ENCODE measurements around the gene PAGR1.
"Not testable (repeated sequence)": the region's sequence is repeated elsewhere in the genome, so short reads cannot be mapped to it uniquely, and the experiment has no call there.

The PAGR1 gene

DNA sequence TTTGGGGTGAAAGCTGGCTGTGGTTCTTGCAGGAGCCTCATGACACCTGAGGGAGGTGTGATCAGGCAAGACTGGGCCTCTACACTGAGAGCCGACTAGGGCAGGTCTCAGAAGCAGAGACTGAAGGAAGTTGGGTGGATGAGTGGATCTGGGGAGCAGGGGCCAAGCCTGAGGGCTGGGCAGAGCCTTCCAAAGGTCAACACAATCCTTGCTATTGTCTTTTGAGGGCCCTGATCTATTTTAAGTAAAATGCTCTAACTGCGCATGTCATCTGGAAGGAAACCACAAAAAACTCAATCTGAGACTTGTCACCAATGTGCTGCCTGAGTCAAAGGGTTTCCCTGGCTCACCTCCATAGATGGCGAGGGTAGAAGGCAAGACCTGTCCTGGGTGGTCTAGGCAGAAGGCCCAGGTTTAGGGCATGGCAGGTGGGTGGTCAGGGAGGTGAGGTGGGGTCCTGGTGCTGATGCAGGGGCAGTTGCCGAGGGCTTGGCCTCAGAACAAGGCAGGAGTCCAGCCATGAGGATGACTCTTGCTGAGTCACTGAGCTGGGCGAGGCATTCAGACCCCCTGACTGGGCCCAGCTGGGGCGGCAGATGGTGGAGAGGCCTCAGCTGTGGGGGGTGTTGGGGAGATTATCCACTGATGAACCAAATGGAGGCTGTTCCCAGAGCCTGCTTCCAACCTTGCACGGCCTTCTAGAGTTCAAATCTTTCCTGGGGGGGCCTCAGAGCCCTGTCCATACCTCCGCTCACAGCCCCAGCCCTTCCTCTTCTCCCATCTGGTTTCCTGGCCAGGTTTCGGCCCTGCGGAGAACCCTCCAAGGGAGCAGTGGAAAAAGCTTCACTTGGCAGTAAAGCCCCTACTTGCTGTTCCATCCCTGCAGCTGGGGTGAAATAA is 9.4 kb downstream of the PAGR1 start:
- DNase-seq, result no peak

DNA sequence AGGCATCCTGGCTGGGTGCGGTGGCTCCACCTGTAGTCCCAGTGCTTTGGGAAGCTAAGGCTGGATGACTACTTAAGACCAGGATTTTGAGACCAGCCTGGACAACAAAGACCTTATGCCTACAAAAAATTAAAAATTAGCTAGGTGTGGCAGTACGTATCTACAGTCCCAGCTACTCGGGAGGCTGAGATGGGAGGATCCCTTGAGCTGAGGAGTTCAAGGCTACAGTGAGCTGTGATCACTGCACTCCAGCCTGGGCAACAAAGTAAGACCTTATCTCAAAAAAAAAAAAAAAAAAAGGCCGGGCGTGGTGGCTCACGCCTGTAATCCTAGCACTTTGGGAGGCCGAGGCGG is 10.4 kb downstream of the PAGR1 start:
- no peak for DNase-seq
- TF ChIP-seq GATA1 (IDR thresholded peaks at IDR 0.05; ENCODE audit: low read depth, low read length) (no peak), POLR2A (IDR thresholded peaks at IDR 0.05; ENCODE audit: low read length) (no peak)

More for the DNA sequence above, 9.4 kb downstream of the PAGR1 start:
- no peak for TF ChIP-seq GATA1 (IDR thresholded peaks at IDR 0.05; ENCODE audit: low read depth, low read length)
- no peak for TF ChIP-seq POLR2A (IDR thresholded peaks at IDR 0.05; ENCODE audit: low read length)

DNA sequence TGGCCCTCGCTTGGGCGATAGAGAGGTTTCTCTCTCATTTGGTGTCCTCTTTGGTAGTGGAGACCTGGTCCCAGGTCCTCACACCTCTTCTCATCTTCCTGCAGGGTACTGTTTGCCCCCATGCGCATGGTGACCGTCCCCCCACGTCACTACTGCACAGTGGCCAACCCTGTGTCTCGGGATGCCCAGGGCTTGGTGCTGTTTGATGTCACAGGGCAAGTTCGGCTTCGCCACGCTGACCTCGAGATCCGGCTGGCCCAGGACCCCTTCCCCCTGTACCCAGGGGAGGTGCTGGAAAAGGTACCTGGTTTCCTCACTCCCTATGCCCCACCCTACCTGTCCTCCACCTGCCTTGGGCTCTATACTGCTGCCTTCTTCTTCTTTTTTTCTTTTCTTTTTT is 14.8 kb downstream of the PAGR1 start:
- no peak for DNase-seq
- TF ChIP-seq GATA1 (IDR thresholded peaks at IDR 0.05; ENCODE audit: low read depth, low read length) (no peak), POLR2A (IDR thresholded peaks at IDR 0.05; ENCODE audit: low read length) (no peak)

DNA sequence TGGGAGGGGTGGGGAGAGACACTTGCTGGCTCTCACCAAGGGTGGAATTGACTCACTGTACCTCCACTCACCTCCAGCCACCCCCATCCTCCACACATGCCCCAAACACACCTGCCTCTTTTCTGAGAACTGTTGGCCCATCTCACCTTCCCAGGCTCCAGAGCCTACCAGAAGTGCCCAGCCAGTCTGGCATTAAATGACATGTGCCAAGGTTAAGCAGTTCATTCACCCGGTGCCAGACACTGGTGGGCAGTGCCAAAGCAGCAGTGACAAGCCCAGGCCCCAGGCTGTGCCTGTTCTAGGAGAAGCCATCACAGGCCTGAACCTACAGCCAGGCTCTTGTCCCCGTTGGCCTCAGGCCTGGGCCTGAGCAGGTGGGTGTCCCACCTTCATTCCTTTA is 15.5 kb downstream of the PAGR1 start:
- TF ChIP-seq GATA1 (IDR thresholded peaks at IDR 0.05; ENCODE audit: low read depth, low read length) (no peak), POLR2A (IDR thresholded peaks at IDR 0.05; ENCODE audit: low read length) (no peak)
- DNase-seq, result no peak

DNA sequence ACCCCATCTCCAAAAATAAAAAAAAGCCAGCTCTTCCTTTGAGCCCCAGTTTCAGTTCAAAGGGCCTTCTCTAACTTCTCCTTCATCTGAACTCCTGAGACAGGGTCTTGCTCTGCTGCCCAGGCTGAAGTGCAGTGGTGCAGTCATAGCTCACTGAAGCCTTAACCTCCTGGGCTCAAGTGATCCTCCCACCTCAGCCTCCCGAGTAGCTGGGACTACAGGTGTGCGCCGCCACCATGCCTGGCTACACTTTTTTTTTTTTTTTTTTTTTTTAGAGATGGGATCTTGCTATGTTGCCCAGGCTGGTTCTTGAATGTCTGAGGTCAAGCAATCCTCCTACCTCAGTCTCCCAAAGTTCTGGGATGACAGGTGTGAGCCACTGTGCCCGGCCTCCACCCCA is 17.3 kb downstream of the PAGR1 start:
- not testable (repeated sequence) for DNase-seq

- no peak for DNase-seq
- no peak for TF ChIP-seq POLR2A (IDR thresholded peaks at IDR 0.05; ENCODE audit: low read length)
- TF ChIP-seq GATA1 (IDR thresholded peaks at IDR 0.05; ENCODE audit: low read depth, low read length), result no peak
These were observed 18.1 kb downstream of the PAGR1 start for GRCh38 chr16:29834079-29834478.

DNA sequence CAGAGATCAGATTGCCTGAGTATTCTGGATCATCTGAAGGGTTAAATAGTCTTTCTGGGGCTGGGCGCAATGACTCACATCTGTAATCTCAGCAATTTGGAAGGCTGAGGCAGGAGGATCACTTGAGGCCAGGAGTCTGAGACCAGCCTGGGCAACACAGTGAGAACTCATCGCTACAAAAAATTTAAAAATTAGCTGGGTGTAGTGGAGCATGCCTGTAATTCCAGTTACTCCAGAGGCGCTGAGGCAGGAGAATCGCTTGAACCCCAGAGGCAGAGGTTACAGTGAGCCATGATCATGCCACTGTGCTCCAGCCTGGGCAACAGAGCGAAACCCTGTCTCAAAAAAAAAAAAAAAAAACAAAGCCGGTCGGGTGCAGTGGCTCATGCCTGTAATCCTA is 20.0 kb downstream of the PAGR1 start:
- DNase-seq, result no peak
- TF ChIP-seq POLR2A (IDR thresholded peaks at IDR 0.05; ENCODE audit: low read length), result no peak
- no peak for TF ChIP-seq GATA1 (IDR thresholded peaks at IDR 0.05; ENCODE audit: low read depth, low read length)

GRCh38 chr16:29836623-29837022 is 20.7 kb downstream of the PAGR1 start:
- TF ChIP-seq GATA1 (IDR thresholded peaks at IDR 0.05; ENCODE audit: low read depth, low read length) (no peak), POLR2A (IDR thresholded peaks at IDR 0.05; ENCODE audit: low read length) (no peak)
- DNase-seq, result no peak

GRCh38 chr16:29837841-29838240 is 21.9 kb downstream of the PAGR1 start:
- TF ChIP-seq GATA1 (IDR thresholded peaks at IDR 0.05; ENCODE audit: low read depth, low read length) (no peak), POLR2A (IDR thresholded peaks at IDR 0.05; ENCODE audit: low read length) (no peak)
- DNase-seq, result no peak

DNA sequence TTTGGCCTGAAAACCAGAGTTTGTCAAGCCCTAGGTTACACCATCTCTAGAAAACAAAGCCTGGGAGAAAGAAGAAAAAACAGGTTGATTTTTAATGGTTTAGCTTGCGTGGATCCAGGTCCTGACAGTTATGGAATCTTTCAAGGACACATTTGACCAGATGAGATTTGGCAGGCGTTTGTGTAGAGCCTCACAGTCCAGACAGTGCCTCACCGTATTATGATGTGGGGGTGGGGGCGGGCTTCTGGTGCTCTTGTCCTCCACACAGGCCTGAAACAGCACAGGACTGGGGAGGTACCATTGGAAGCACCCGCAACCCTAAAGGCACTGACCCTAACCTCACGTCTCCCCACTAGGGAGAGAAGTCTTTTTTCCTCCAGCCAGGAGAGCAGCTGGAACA is 23.9 kb downstream of the PAGR1 start:
- DNase-seq, result no peak
- TF ChIP-seq POLR2A (IDR thresholded peaks at IDR 0.05; ENCODE audit: low read length) (no peak), GATA1 (IDR thresholded peaks at IDR 0.05; ENCODE audit: low read depth, low read length) (no peak)

- no peak for DNase-seq
These were observed 24.3 kb downstream of the PAGR1 start for GRCh38 chr16:29840240-29840639.

GRCh38 chr16:29841631-29842030 is 25.7 kb downstream of the PAGR1 start:
- no peak for DNase-seq
- no peak for TF ChIP-seq POLR2A (IDR thresholded peaks at IDR 0.05; ENCODE audit: low read length)
- TF ChIP-seq GATA1 (IDR thresholded peaks at IDR 0.05; ENCODE audit: low read depth, low read length), result no peak

More at GRCh38 chr16:29840240-29840639, 24.3 kb downstream of the PAGR1 start:
- TF ChIP-seq GATA1 (IDR thresholded peaks at IDR 0.05; ENCODE audit: low read depth, low read length), result no peak
- TF ChIP-seq POLR2A (IDR thresholded peaks at IDR 0.05; ENCODE audit: low read length), result no peak

DNA sequence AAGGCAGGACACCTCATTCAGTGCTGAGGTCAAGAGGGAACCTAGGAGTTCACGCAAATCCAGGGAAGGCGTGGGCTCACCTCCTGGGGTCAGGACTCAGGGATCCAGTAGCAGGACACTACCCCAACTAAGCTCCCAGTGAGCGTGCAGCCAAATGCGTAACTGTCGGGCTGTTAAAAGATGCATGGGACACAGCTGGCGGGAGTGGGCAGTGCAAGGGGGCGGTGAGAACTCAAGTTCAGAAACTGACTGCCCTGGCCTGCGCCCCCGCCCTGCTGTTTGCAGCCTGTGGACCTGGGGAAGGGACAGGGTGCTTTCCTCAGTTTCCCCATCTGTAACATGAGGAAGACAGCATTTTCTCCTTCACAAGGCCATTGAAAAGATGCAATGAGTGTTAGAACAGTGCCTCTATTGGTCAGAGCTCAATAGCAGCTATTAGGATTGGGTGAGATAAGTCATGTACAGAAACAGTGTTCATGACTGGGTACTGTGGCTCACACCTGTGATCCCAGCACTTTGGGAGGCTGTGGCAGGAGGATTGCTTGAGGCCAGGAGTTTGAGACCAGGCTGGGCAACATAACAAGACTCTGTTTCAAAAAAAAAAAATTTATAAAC is 26.9 kb downstream of the PAGR1 start:
- DNase-seq, result no peak
- TF ChIP-seq GATA1 (IDR thresholded peaks at IDR 0.05; ENCODE audit: low read depth, low read length), result no peak

DNA sequence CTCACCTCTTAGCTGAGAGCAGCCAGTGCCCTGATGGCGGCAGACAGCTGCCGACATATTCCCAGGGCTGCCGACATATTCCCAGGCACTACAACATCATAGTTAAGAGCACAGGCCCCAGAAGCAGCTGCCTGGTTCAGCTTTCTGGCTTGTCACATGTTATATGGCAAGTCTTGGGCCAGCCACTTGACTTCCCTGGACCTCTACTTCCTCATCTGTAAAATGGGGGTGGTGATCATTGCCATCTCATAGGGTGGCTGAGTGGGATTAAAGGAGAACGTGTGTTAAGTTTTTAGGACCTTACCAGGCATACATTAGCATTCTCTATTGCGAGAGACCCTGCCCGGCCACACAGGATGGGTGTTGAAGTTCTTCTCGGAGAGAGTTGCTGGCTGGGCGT is 28.0 kb downstream of the PAGR1 start:
- TF ChIP-seq GATA1 (IDR thresholded peaks at IDR 0.05; ENCODE audit: low read depth, low read length) (no peak), POLR2A (IDR thresholded peaks at IDR 0.05; ENCODE audit: low read length) (no peak)
- DNase-seq, result no peak

Data from erythroblast (primary cell).